ENCODE data around the gene DENND1A.

DENND1A gene

DNA sequence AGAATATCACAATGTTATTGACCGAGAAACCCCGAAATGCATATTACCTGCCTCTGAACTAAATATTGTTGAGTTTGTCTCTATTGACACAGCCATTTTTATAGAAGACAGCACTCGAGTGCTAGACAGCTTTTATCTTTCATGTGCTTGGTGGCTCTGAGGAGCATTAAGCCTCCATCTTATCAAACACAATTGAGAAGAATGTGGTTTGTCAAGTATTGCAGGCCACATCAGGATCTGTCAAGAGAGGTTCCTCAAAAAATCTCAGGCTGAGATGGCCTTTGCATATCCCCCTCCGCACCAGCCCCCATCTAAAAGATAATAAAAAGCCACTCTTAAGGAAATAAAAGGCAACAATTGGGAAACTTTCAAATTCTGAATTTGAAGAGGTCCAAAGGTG, 284.8 kb downstream of the DENND1A start:
- no peak for TF ChIP-seq CTCF (IDR thresholded peaks at IDR 0.05)
- H3K4me3 ChIP-seq: no peak overlapping the region
- no peak overlapping the region for H3K27ac ChIP-seq
- no peak for DNase-seq (ENCODE audit: low spot score)

DNA sequence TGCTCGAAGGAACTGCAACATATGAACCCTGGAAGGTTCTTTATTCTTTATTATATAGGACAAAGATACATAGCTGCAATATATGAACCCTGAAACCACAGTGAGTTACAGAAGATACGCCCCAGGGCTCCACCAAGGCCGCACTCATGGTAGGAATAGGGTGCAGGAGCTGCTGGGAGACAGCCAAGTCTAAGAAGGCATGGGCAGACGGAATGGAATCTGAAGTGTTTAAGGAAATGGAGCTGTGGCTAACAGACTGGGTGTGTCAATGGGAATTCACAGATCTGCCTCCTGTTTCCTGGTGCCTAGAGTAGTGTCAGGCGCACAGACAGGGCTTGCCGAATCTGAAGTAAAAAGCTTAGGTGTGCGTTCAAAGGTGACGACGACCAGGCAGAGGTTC, 286.4 kb downstream of the DENND1A start:
- H3K27ac ChIP-seq: no peak overlapping the region
- TF ChIP-seq CTCF (IDR thresholded peaks at IDR 0.05): no peak
- no peak overlapping the region for H3K4me3 ChIP-seq
- DNase-seq (ENCODE audit: low spot score): no peak

DNA sequence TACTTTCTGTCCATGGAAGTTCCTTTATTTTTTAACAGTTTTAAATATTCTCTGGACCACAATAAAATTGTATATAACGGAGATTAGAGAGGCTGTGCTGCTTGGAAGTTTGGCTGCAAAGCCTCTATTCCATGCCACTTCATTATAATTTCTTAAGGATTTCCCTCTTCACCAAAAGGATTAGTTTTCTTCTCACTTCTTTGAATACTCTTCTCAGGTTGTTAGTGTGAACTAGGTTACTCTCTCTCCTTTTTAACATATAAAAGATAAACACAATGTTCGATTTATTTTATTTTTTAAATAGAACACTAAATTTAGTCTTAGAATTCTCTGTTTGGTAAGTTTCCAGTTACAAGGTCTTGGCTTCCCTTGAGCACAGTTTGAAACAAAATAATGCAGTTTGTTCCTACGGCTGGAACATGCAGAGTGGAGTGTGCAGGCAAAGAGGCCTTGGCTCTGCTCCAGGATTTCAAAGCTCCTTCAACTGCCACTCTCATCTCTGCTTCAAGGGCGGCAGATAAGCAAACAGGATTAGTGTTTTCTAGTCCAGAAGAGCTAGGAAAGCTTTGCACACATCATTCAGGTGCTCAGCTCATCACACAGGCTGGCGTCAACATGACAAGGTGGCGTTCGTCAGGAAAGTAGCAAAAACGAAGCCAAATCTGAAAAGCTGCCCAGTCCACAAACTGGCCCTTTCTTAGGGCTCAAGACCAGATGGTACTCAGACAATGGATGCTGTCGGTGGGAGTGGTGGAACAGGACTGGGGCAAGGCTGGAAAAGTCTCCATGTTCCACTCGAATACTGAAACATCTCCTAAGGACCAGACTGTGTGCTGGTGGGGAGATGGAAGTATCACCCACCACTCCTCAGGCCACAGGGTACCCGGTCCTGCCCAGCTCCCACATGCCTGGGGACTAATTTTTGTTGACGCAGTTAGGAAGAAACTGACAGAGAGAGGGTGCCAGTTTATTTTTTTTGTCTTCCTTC, 287.3 kb downstream of the DENND1A start:
- DNase-seq (ENCODE audit: low spot score): no peak
- Histone ChIP-seq H3K4me3 (no peak overlapping the region), H3K27ac (no peak overlapping the region)
- TF ChIP-seq CTCF (IDR thresholded peaks at IDR 0.05): no peak

- Histone ChIP-seq H3K4me3 (no peak overlapping the region), H3K27ac (no peak overlapping the region)
- no peak for TF ChIP-seq CTCF (IDR thresholded peaks at IDR 0.05)
- DNase-seq (ENCODE audit: low spot score): no peak
Measured at GRCh38 chr9:123640792-123641222, 289.1 kb downstream of the DENND1A start.

GRCh38 chr9:123639743-123640142, 290.2 kb downstream of the DENND1A start:
- no peak overlapping the region for H3K4me3 ChIP-seq
- no peak for DNase-seq (ENCODE audit: low spot score)
- H3K27ac ChIP-seq: no peak overlapping the region
- TF ChIP-seq CTCF (IDR thresholded peaks at IDR 0.05): no peak

GRCh38 chr9:123637945-123638634, 291.8 kb downstream of the DENND1A start:
- no peak for DNase-seq (ENCODE audit: low spot score)
- no peak overlapping the region for H3K27ac ChIP-seq
- no peak for TF ChIP-seq CTCF (IDR thresholded peaks at IDR 0.05)

More at GRCh38 chr9:123637945-123638634, 291.8 kb downstream of the DENND1A start:
- H3K4me3 ChIP-seq: peak overlapping the region; percentile 39

Measured in coronary artery (tissue), 2 donors.